Neuronal stem cell (in vitro differentiated cells): ENCODE data around the gene DUSP9.
A peak's percentile ranks its signal among the peaks of the same experiment; 100 is the strongest.

Experiments
- DNase-seq: peaks from one replicate; pipeline ENCODE4 v3.0.0-alpha.2; 2013; ENCODE audit warnings: low spot score
- H2AFZ ChIP-seq: one replicate; pipeline ENCODE4 v1.6.1; 2013; ENCODE audit warnings: mild to moderate bottlenecking, low read length, inconsistent platforms
- H2AK5ac ChIP-seq: 2 replicates; pipeline ENCODE4 v1.6.1; 2013; ENCODE audit warnings: low read depth, mild to moderate bottlenecking, inconsistent platforms, low read length, moderate library complexity, mixed read lengths
- H2BK120ac ChIP-seq: 2 replicates; pipeline ENCODE4 v1.6.1; 2013; ENCODE audit warnings: low read depth, mild to moderate bottlenecking, inconsistent platforms, low read length, moderate library complexity, mixed read lengths
- H2BK12ac ChIP-seq: one replicate; pipeline ENCODE4 v1.6.1; 2013; ENCODE audit warnings: low read length, inconsistent platforms
- H2BK15ac ChIP-seq: 2 replicates; pipeline ENCODE4 v1.6.1; 2013; ENCODE audit warnings: mild to moderate bottlenecking, low read length, inconsistent platforms, mixed read lengths
- H2BK5ac ChIP-seq: one replicate; pipeline ENCODE4 v1.6.1; 2013; ENCODE audit warnings: inconsistent platforms, mild to moderate bottlenecking, low read length, moderate library complexity
- H3K14ac ChIP-seq: one replicate; pipeline ENCODE4 v1.6.1; 2013; ENCODE audit warnings: low read length, inconsistent platforms
- H3K18ac ChIP-seq: 2 replicates; pipeline ENCODE4 v1.6.1; 2013; ENCODE audit warnings: low read length, inconsistent platforms
- H3K23ac ChIP-seq: 2 replicates; pipeline ENCODE4 v1.6.1; 2013; ENCODE audit warnings: low read depth, mild to moderate bottlenecking, mixed read lengths, low read length, inconsistent platforms; ENCODE audit not compliant: poor library complexity
- H3K27ac ChIP-seq: replicated peaks from 3 replicates; pipeline ENCODE4 v1.5.1; 2013; ENCODE audit warnings: low read length, inconsistent platforms
- H3K27me3 ChIP-seq, 3 experiments: 2 replicates each; pipeline ENCODE4 v1.6.1; 2013; ENCODE audit warnings: low read length in 3 of 3, mild to moderate bottlenecking in 2 of 3, inconsistent platforms in 1 of 3, low read depth in 1 of 3, mixed read lengths in 1 of 3, moderate library complexity in 1 of 3; ENCODE audit not compliant: control insufficient read depth in 3 of 3, insufficient read depth in 3 of 3
- H3K36me3 ChIP-seq, 2 donors: replicated peaks in 1 of 2; 2 replicates each; pipeline ENCODE4 v1.6.1; 2013; ENCODE audit warnings: low read length in 2 of 2; ENCODE audit not compliant: control insufficient read depth in 2 of 2, insufficient read depth in 2 of 2
- H3K4ac ChIP-seq: 2 replicates; pipeline ENCODE4 v1.6.1; 2013; ENCODE audit warnings: inconsistent platforms, mild to moderate bottlenecking, low read length, moderate library complexity
- H3K4me1 ChIP-seq, 2 donors: 1 replicate in 1 of 2; 2 replicates in 1 of 2; pipeline ENCODE4 v1.6.1; 2013; ENCODE audit warnings: low read length in 2 of 2, low read depth in 1 of 2; ENCODE audit not compliant: control insufficient read depth in 2 of 2, insufficient read depth in 1 of 2
- H3K4me2 ChIP-seq: one replicate; pipeline ENCODE4 v1.6.1; 2013; ENCODE audit warnings: mild to moderate bottlenecking, low read length, inconsistent platforms; ENCODE audit not compliant: insufficient read depth, poor library complexity, severe bottlenecking
- H3K4me3 ChIP-seq, 2 donors: 2 replicates each; pipeline ENCODE4 v1.5.1; 2013; ENCODE audit warnings: low read length in 2 of 2, mild to moderate bottlenecking in 2 of 2, inconsistent platforms in 1 of 2, moderate library complexity in 1 of 2
- H3K79me1 ChIP-seq: one replicate; pipeline ENCODE4 v1.6.1; 2013; ENCODE audit warnings: low read depth, mild to moderate bottlenecking, inconsistent platforms, low read length, moderate library complexity
- H3K9ac ChIP-seq: one replicate; pipeline ENCODE4 v1.6.1; 2013; ENCODE audit warnings: mild to moderate bottlenecking, low read depth, low read length, inconsistent platforms; ENCODE audit not compliant: poor library complexity
- H3K9me3 ChIP-seq, 2 donors: replicated peaks in 1 of 2; 2 replicates each; pipeline versions ENCODE3 to v1.6.1; 2013; ENCODE audit warnings: low read length in 2 of 2, mild to moderate bottlenecking in 2 of 2, inconsistent platforms in 1 of 2, low read depth in 1 of 2, mixed read lengths in 1 of 2, moderate library complexity in 1 of 2; ENCODE audit not compliant: control insufficient read depth in 2 of 2, insufficient read depth in 1 of 2
- H4K8ac ChIP-seq: one replicate; pipeline ENCODE4 v1.6.1; 2013; ENCODE audit warnings: low read depth, mild to moderate bottlenecking, inconsistent platforms, low read length, moderate library complexity
- H4K91ac ChIP-seq: one replicate; pipeline ENCODE4 v1.6.1; 2013; ENCODE audit warnings: low read length, low read depth, mild to moderate bottlenecking, inconsistent platforms; ENCODE audit not compliant: poor library complexity
- WGBS, 2 donors: extraction: QIAGEN DNeasy Blood & Tissue Kit; methylation state at CpG; one replicate each; pipeline ENCODE4 v1.1.7; 2013; ENCODE audit warnings: missing lambda C conversion rate in 2 of 2, mixed read lengths in 1 of 2; ENCODE audit not compliant: insufficient read length in 2 of 2, insufficient replicate concordance in 1 of 2; ENCODE audit errors: extremely low coverage in 2 of 2; 5-methylcytosine and 5-hydroxymethylcytosine counted together

Gene DUSP9

GRCh38 chrX:153669174-153669890 lies 22.3 kb downstream of the DUSP9 start:
- peak overlapping the region; percentile 75 for H2AK5ac ChIP-seq
- peak overlapping the region; percentile 49 for H2BK15ac ChIP-seq
- no peak overlapping the region for H3K27ac ChIP-seq
- H2AFZ ChIP-seq: no peak overlapping the region
- H4K8ac ChIP-seq: no peak overlapping the region
- H3K36me3 ChIP-seq: no peaks in the 10 kb centered on the region
- no peak overlapping the region for H2BK5ac ChIP-seq
- no CpG with 5 or more reads among the region's 17 CpGs for WGBS, 2 donors
- no peak overlapping the region for H3K4ac ChIP-seq
- H2BK120ac ChIP-seq: no peak overlapping the region
- no peak overlapping the region for H3K4me3 ChIP-seq
- H3K4me2 ChIP-seq: no peak overlapping the region
- H3K18ac ChIP-seq: no peak overlapping the region
- H3K79me1 ChIP-seq: peaks cover 1% of the 10 kb centered on the region
- H3K4me1 ChIP-seq: peaks cover under 1 to 5% of the 10 kb centered on the region in 2 donors
- DNase-seq: no peak
- no peak overlapping the region for H3K9ac ChIP-seq
- no peak overlapping the region for H4K91ac ChIP-seq
- no peaks in the 10 kb centered on the region for H3K9me3 ChIP-seq
- H3K14ac ChIP-seq: no peak overlapping the region
- peaks cover 0 to 5% (median 0%) of the 10 kb centered on the region in 3 experiments for H3K27me3 ChIP-seq
- no peak overlapping the region for H2BK12ac ChIP-seq
- no peak overlapping the region for H3K23ac ChIP-seq

DNA sequence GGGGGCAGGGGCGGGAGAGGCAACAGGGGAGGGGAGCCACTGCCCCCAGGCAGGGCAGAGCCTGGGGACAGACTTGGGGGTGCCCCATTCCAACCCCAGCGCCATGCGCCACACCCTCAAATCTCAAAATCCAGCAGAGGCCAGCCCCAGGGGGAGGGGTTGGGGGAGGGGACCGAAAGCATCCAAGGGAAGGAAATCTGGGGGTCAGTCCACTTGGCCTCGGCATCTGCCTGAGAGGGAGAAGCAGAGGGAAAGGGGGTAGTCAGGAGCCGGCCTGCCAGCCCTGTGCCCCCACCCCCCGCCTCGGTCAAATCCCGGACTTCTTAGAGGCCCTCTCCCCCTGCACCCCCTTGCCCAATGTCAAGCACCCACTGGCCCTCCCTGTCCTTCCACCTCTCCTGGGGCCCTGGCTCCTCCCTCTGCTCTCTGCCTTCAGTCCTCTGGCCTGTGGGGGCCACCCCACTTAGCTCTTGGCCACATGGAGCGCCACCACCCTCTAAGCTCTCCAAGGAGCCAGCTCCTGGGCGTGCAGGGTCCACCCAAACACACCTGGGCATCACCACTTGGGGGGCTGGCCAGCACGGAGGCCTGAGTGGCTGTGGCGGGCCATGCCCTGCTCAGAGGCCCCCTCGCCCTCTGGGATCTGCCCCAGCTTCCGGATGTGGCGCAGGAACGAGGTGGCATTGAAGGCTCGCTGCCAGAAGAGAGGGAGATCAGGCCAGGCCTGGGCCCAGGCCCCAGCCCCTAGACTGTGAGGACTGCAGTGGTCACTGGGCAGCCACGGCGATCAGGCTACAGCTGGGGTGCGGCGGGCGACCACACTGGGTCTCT lies 23.1 kb downstream of the DUSP9 start:
- no peak for DNase-seq
- Histone ChIP-seq H2BK15ac (peak overlapping the region; percentile 37), H4K8ac (no peak overlapping the region), H3K36me3 (no peaks in the 10 kb centered on the region), H3K27ac (no peak overlapping the region), H2BK5ac (no peak overlapping the region), H2AK5ac (no peak overlapping the region), H3K79me1 (peaks cover 1% of the 10 kb centered on the region), H2BK12ac (no peak overlapping the region), H2BK120ac (no peak overlapping the region), H3K27me3 (peaks cover 0 to 6% (median 0%) of the 10 kb centered on the region in 3 experiments), H3K9ac (no peak overlapping the region), H3K4me3 (no peak overlapping the region), H3K4me1 (peaks cover 3 to 7% of the 10 kb centered on the region in 2 donors), H3K14ac (no peak overlapping the region), H4K91ac (no peak overlapping the region), H3K9me3 (no peaks in the 10 kb centered on the region), H3K18ac (no peak overlapping the region), H2AFZ (no peak overlapping the region), H3K23ac (no peak overlapping the region), H3K4ac (no peak overlapping the region), H3K4me2 (no peak overlapping the region)
- no CpG with 5 or more reads among the region's 23 CpGs for WGBS, 2 donors

DNA sequence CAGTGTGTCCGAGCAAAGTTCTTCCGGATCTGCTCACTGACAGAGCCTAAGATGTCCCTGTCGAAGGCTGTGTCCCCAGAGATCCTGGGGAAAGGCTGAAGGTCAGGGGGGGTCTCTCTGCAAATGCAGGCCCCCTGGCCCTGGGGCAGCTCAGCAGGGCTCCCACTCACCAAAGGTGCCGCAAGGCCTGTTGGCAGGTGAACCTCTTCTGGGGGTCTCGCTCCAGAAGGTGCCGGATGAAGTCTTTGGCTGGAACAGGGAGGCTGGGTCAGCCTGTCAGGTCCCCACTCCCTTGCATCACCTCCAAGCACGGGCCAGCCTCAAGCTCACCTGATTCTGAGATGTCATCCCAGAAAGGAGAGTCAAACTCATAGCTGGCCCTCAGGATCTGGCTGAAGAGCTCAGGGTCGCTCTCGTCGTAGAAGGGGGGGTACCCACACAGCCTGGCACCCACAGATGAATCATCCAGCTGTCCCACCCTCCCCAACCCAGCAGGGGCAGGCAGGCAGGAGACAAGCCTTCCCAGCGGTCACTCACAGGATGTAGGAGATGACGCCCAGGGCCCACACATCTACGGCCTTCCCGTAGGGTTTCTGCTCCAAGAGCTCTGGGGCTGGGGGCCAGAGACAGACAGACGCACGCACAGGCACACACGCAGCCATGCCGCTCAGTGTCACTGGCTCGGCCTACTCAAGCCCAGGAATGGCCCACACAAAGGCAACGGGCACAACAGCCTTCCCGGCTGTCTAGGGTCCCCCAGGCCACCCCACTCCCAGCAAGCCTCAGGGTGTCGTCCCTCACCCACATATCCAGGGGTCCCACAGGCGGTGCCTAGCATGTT lies 24.0 kb downstream of the DUSP9 start:
- no peak overlapping the region for H2AK5ac ChIP-seq

More for the DNA sequence above, 24.0 kb downstream of the DUSP9 start:
- no peak for DNase-seq
- no peak overlapping the region for H3K4me2 ChIP-seq
- H3K4me1 ChIP-seq: peaks cover 3 to 7% of the 10 kb centered on the region in 2 donors
- H4K91ac ChIP-seq: no peak overlapping the region
- H3K79me1 ChIP-seq: peaks cover 1% of the 10 kb centered on the region
- no peak overlapping the region for H3K27ac ChIP-seq
- no peak overlapping the region for H4K8ac ChIP-seq
- no peak overlapping the region for H3K14ac ChIP-seq
- H2AFZ ChIP-seq: no peak overlapping the region
- H2BK15ac ChIP-seq: no peak overlapping the region
- peak overlapping the region; percentile 46 for H2BK12ac ChIP-seq
- H3K9ac ChIP-seq: no peak overlapping the region
- WGBS, 2 donors: no CpG with 5 or more reads among the region's 23 CpGs
- H3K18ac ChIP-seq: no peak overlapping the region
- peaks cover 0 to 2% (median 0%) of the 10 kb centered on the region in 3 experiments for H3K27me3 ChIP-seq
- H3K4me3 ChIP-seq: no peak overlapping the region
- no peaks in the 10 kb centered on the region for H3K9me3 ChIP-seq
- no peaks in the 10 kb centered on the region for H3K36me3 ChIP-seq
- no peak overlapping the region for H3K23ac ChIP-seq
- H3K4ac ChIP-seq: no peak overlapping the region
- H2BK5ac ChIP-seq: peak overlapping the region; percentile 24
- H2BK120ac ChIP-seq: no peak overlapping the region
